ENCODE results near the gene PMPCA. TPM values are rescaled to one million over a fixed set of nuclear protein-coding genes. Genes with fewer than 3 reads are reported as not detected.

PMPCA gene
- total RNA-seq, 2 donors from 2014 or later, result 82.7 to 85.4 TPM

GRCh38 chr9:136363949-136364748 is 46.3 kb upstream of the PMPCA start:
- no peak overlapping the region for H3K27ac ChIP-seq (ENCODE audit: low read depth, low read length)
- H3K9me3 ChIP-seq (ENCODE audit: control insufficient read depth, low read length), result no peaks in the 10 kb centered on the region
- no peak for TF ChIP-seq CTCF (conservative IDR thresholded peaks at IDR 0.05)
- WGBS, 2 experiments (ENCODE audit: insufficient coverage in 1 of 2, insufficient read length in 1 of 2), result 77 to 87% methylated on average over 19 to 54 of the region's 54 CpGs
- Mint-ChIP-seq H3K27ac (no peak overlapping the region), H3K4me3 (peak overlapping the region; percentile 73), H3K36me3 (ENCODE audit: low read depth) (no peaks in the 10 kb centered on the region), H3K27me3 (ENCODE audit: insufficient read depth) (no peaks in the 10 kb centered on the region), H3K4me1 (no peaks in the 10 kb centered on the region), H3K9me3 (peaks cover 1% of the 10 kb centered on the region)
- DNase-seq, result no peak
- H3K27me3 ChIP-seq (ENCODE audit: control insufficient read depth, insufficient read depth, low read length, poor library complexity, severe bottlenecking), result no peaks in the 10 kb centered on the region
- H3K4me1 ChIP-seq (ENCODE audit: control insufficient read depth, insufficient read depth, low read length), result no peaks in the 10 kb centered on the region
- no peak overlapping the region for H3K9ac ChIP-seq (ENCODE audit: extremely low read depth, low read length, poor library complexity, severe bottlenecking)
- H3K4me3 ChIP-seq (ENCODE audit: low read length), result no peak overlapping the region
- no peaks in the 10 kb centered on the region for H3K36me3 ChIP-seq (ENCODE audit: control insufficient read depth, insufficient read depth, low read length)

- Histone ChIP-seq H3K9me3 (ENCODE audit: control insufficient read depth, low read length) (no peaks in the 10 kb centered on the region), H3K9ac (ENCODE audit: extremely low read depth, low read length, poor library complexity, severe bottlenecking) (no peak overlapping the region), H3K36me3 (ENCODE audit: control insufficient read depth, insufficient read depth, low read length) (no peaks in the 10 kb centered on the region), H3K27ac (ENCODE audit: low read depth, low read length) (no peak overlapping the region), H3K4me1 (ENCODE audit: control insufficient read depth, insufficient read depth, low read length) (no peaks in the 10 kb centered on the region), H3K27me3 (ENCODE audit: control insufficient read depth, insufficient read depth, low read length, poor library complexity, severe bottlenecking) (no peaks in the 10 kb centered on the region), H3K4me3 (ENCODE audit: low read length) (no peak overlapping the region)
- Mint-ChIP-seq H3K9me3 (peaks cover 1% of the 10 kb centered on the region), H3K27me3 (ENCODE audit: insufficient read depth) (no peaks in the 10 kb centered on the region), H3K4me3 (no peak overlapping the region), H3K27ac (no peak overlapping the region), H3K36me3 (ENCODE audit: low read depth) (no peaks in the 10 kb centered on the region), H3K4me1 (no peaks in the 10 kb centered on the region)
- WGBS, 2 experiments (ENCODE audit: insufficient coverage in 1 of 2, insufficient read length in 1 of 2), result 91 to 93% methylated on average over 21 to 31 of the region's 31 CpGs
- DNase-seq, result no peak
- TF ChIP-seq CTCF (conservative IDR thresholded peaks at IDR 0.05), result no peak
Observed at GRCh38 chr9:136364942-136365774, 45.3 kb upstream of the PMPCA start.

- Mint-ChIP-seq H3K4me3 (no peak overlapping the region), H3K4me1 (no peaks in the 10 kb centered on the region), H3K27me3 (ENCODE audit: insufficient read depth) (no peaks in the 10 kb centered on the region), H3K27ac (no peak overlapping the region), H3K36me3 (ENCODE audit: low read depth) (no peaks in the 10 kb centered on the region), H3K9me3 (peaks cover 1% of the 10 kb centered on the region)
- no peak overlapping the region for H3K27ac ChIP-seq (ENCODE audit: low read depth, low read length)
- H3K36me3 ChIP-seq (ENCODE audit: control insufficient read depth, insufficient read depth, low read length), result no peaks in the 10 kb centered on the region
- H3K4me3 ChIP-seq (ENCODE audit: low read length), result no peak overlapping the region
- TF ChIP-seq CTCF (conservative IDR thresholded peaks at IDR 0.05), result no peak
- no peaks in the 10 kb centered on the region for H3K27me3 ChIP-seq (ENCODE audit: control insufficient read depth, insufficient read depth, low read length, poor library complexity, severe bottlenecking)
- no peak overlapping the region for H3K9ac ChIP-seq (ENCODE audit: extremely low read depth, low read length, poor library complexity, severe bottlenecking)
- 93 to 95% methylated on average over 4 to 9 of the region's 9 CpGs for WGBS, 2 experiments (ENCODE audit: insufficient coverage in 1 of 2, insufficient read length in 1 of 2)
- no peaks in the 10 kb centered on the region for H3K9me3 ChIP-seq (ENCODE audit: control insufficient read depth, low read length)
- DNase-seq, result no peak
- H3K4me1 ChIP-seq (ENCODE audit: control insufficient read depth, insufficient read depth, low read length), result no peaks in the 10 kb centered on the region
Observed at GRCh38 chr9:136365775-136366222, 44.7 kb upstream of the PMPCA start.
